ENCODE measurements around the gene SLC35A3. TPM values are rescaled to one million over a fixed set of nuclear protein-coding genes. Genes with fewer than 3 reads are reported as not detected.

Gene SLC35A3
- total RNA-seq, 1 experiment from 2014 or later: 22.9 TPM

- Histone ChIP-seq H3K9me3 (ENCODE audit: insufficient read depth, low read depth) (no peaks in the 10 kb centered on the region), H3K27ac (peak overlapping the region; percentile 6; the same call in 1 of the 2 replicates), H2AFZ (no peak overlapping the region), H3K4me2 (no peak overlapping the region), H3K36me3 (ENCODE audit: low read depth) (peaks cover 9% of the 10 kb centered on the region), H3F3A (ENCODE audit: insufficient read depth, low read depth) (no peaks in the 10 kb centered on the region), H3K27me3 (ENCODE audit: insufficient read depth, low read depth) (no peaks in the 10 kb centered on the region), H3K4me1 (replicated peaks; ENCODE audit: insufficient read depth) (0 out of 2 replicates have a peak, but pooled peaks cover 11% of the 10 kb centered on the region), H4K20me1 (ENCODE audit: insufficient read depth) (0 out of 2 replicates have a peak, but pooled peaks cover 3% of the 10 kb centered on the region), H3K79me2 (ENCODE audit: low read depth) (peaks cover 48% of the 10 kb centered on the region), H3K9me2 (ENCODE audit: insufficient read depth) (no peaks in the 10 kb centered on the region), H3K4me3 (no peak overlapping the region)
- intact Hi-C loops (cut with micrococcal nuclease; ENCODE audit: unreplicated experiment): no loop called here
- no peak for DNase-seq
- no peak for TF ChIP-seq EZH2 (IDR thresholded peaks at IDR 0.05; ENCODE audit: low read depth)
- TF ChIP-seq CTCF (conservative IDR thresholded peaks at IDR 0.05): no peak
- CTCF ChIA-PET: no interaction called here
- POLR2A ChIA-PET (ENCODE audit: unreplicated experiment): no interaction called here
- BruUV-seq (replicated peaks): no TSS peak
Observed at GRCh38 chr1:99992044-99992722, 22.4 kb downstream of the SLC35A3 start.

DNA sequence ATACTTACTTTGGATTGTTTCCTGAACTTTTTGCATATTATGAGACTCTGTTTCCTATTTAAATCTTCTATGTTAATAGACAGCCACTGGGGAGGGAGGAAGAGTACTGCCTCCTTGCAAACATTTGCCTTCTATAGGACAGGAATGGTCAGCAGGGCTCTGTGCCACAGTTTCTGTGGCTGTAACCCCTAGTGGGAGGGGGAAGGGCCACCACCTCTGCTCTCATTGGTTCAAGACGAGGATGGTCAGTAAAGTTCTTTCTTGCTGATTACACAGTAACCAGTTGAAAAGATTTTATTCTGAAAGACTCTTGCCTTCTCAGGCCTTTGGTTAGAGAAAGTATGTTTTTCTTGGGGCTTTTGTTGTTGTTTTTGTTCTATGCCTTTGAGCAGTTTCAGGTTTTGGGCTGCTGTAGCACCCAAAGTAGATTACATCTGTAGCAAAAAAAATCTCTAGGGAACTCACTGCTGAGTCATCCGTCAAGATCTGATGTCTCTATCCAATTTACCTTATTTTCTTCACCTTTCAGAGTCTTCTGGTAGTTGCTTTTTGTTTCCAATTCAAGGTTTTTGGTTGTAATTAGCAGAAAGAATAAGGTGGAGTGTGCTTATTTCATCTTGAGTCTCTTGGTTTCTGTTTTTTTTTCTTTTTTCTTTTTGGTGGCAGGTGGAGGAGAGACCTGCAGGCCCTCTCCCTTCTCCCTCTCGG lies 23.1 kb downstream of the SLC35A3 start:
- no peaks in the 10 kb centered on the region for H3F3A ChIP-seq (ENCODE audit: insufficient read depth, low read depth)
- POLR2A ChIA-PET (ENCODE audit: unreplicated experiment): no interaction called here
- H3K9me2 ChIP-seq (ENCODE audit: insufficient read depth): no peaks in the 10 kb centered on the region
- CTCF ChIA-PET: no interaction called here
- no peak overlapping the region for H2AFZ ChIP-seq
- no peaks in the 10 kb centered on the region for H3K9me3 ChIP-seq (ENCODE audit: insufficient read depth, low read depth)
- no peak for TF ChIP-seq EZH2 (IDR thresholded peaks at IDR 0.05; ENCODE audit: low read depth)
- TF ChIP-seq CTCF (conservative IDR thresholded peaks at IDR 0.05): no peak
- H3K79me2 ChIP-seq (ENCODE audit: low read depth): peaks cover 44% of the 10 kb centered on the region
- H3K4me1 ChIP-seq (replicated peaks; ENCODE audit: insufficient read depth): 0 out of 2 replicates have a peak, but pooled peaks cover 11% of the 10 kb centered on the region
- H3K27me3 ChIP-seq (ENCODE audit: insufficient read depth, low read depth): no peaks in the 10 kb centered on the region
- peaks cover 9% of the 10 kb centered on the region for H3K36me3 ChIP-seq (ENCODE audit: low read depth)
- DNase-seq: no peak
- intact Hi-C loops (cut with micrococcal nuclease; ENCODE audit: unreplicated experiment): no loop called here
- H3K4me2 ChIP-seq: no peak overlapping the region
- no TSS peak for BruUV-seq (replicated peaks)
- H4K20me1 ChIP-seq (ENCODE audit: insufficient read depth): 0 out of 2 replicates have a peak, but pooled peaks cover 3% of the 10 kb centered on the region
- H3K4me3 ChIP-seq: no peak overlapping the region
- peak overlapping the region; percentile 6 for H3K27ac ChIP-seq

DNA sequence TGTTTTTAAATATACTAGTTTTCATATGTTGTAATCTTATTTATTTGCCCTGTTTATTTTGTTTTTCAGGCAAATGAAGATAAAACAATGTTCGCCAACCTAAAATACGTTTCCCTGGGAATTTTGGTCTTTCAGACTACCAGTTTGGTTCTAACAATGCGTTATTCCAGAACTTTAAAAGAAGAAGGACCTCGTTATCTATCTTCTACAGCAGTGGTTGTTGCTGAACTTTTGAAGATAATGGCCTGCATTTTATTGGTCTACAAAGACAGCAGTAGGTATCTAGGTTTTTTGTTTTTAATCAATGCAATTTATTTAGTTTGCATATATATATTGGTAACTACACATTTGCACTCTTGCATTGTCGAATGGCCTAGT lies 23.7 kb downstream of the SLC35A3 start:
- 0 out of 2 replicates have a peak, but pooled peaks cover 11% of the 10 kb centered on the region for H3K4me1 ChIP-seq (replicated peaks; ENCODE audit: insufficient read depth)
- H3K27me3 ChIP-seq (ENCODE audit: insufficient read depth, low read depth): no peaks in the 10 kb centered on the region
- ChIA-PET POLR2A (ENCODE audit: unreplicated experiment) (no interaction called here), CTCF (no interaction called here)
- peak overlapping the region; percentile 6; the same call in 1 of the 2 replicates for H3K27ac ChIP-seq
- no peak for TF ChIP-seq CTCF (conservative IDR thresholded peaks at IDR 0.05)
- TF ChIP-seq EZH2 (IDR thresholded peaks at IDR 0.05; ENCODE audit: low read depth): no peak
- H2AFZ ChIP-seq: no peak overlapping the region
- BruUV-seq (replicated peaks): no TSS peak
- peaks cover 39% of the 10 kb centered on the region for H3K79me2 ChIP-seq (ENCODE audit: low read depth)
- intact Hi-C loops (cut with micrococcal nuclease; ENCODE audit: unreplicated experiment): no loop called here
- H3K36me3 ChIP-seq (ENCODE audit: low read depth): peaks cover 9% of the 10 kb centered on the region
- DNase-seq: no peak
- no peak overlapping the region for H3K4me3 ChIP-seq
- H3K4me2 ChIP-seq: no peak overlapping the region
- H4K20me1 ChIP-seq (ENCODE audit: insufficient read depth): no peaks in the 10 kb centered on the region
- H3K9me2 ChIP-seq (ENCODE audit: insufficient read depth): no peaks in the 10 kb centered on the region
- no peaks in the 10 kb centered on the region for H3K9me3 ChIP-seq (ENCODE audit: insufficient read depth, low read depth)
- H3F3A ChIP-seq (ENCODE audit: insufficient read depth, low read depth): no peaks in the 10 kb centered on the region
